Activated CD4-positive, alpha-beta memory T cell treated with anti-CD3 and anti-CD28 coated beads for 36 hours (primary cell): ENCODE results near the gene NRXN2. TPM values are rescaled to one million over a fixed set of nuclear protein-coding genes. Genes with fewer than 3 reads are reported as not detected.

Source experiments
- CTCF ChIA-PET: fragments of 350-600 bp; sonication (Branson Sonifier 250); formaldehyde crosslinking; loops from one replicate; lab custom pipeline; 2021; ENCODE audit warnings: antibody characterized with exemption, inconsistent platforms; lab: Charles Lee
- POLR2A ChIA-PET: fragments of 350-600 bp; sonication (Branson Sonifier 250); formaldehyde crosslinking; loops from one replicate; lab custom pipeline; 2021; ENCODE audit warnings: antibody characterized with exemption; lab: Charles Lee
- DNase-seq: peaks from one replicate; pipeline ENCODE4 v3.0.0-alpha.2; 2020
- H3K27ac Mint-ChIP-seq: one replicate; pipeline ENCODE4 v1.8.0; 2021; ENCODE audit warnings: mixed read lengths
- H3K27me3 Mint-ChIP-seq: one replicate; pipeline ENCODE4 v1.8.0; 2021; ENCODE audit warnings: mixed read lengths
- H3K36me3 Mint-ChIP-seq: one replicate; pipeline ENCODE4 v1.8.0; 2021; ENCODE audit warnings: mixed read lengths
- H3K4me1 Mint-ChIP-seq: one replicate; pipeline ENCODE4 v1.8.0; 2021; ENCODE audit warnings: low read depth, mixed read lengths
- H3K4me3 Mint-ChIP-seq: one replicate; pipeline ENCODE4 v1.8.0; 2021; ENCODE audit warnings: mild to moderate bottlenecking, mixed read lengths
- H3K9me3 Mint-ChIP-seq: one replicate; pipeline ENCODE4 v1.8.0; 2021; ENCODE audit warnings: mixed read lengths
- intact Hi-C: fragments of 100-400 bp; cut with micrococcal nuclease; formaldehyde crosslinking; loops from one replicate; pipeline ENCODE4 v1.15.1; 2023
- total RNA-seq, 2 experiments: library from RNA; stranded (reverse); gene quantifications; one replicate each; pipeline ENCODE4 v1.2.3, GENCODE V29; 2021

Gene NRXN2
- total RNA-seq, result under 1 TPM; 0.31 to 0.41 TPM

DNA sequence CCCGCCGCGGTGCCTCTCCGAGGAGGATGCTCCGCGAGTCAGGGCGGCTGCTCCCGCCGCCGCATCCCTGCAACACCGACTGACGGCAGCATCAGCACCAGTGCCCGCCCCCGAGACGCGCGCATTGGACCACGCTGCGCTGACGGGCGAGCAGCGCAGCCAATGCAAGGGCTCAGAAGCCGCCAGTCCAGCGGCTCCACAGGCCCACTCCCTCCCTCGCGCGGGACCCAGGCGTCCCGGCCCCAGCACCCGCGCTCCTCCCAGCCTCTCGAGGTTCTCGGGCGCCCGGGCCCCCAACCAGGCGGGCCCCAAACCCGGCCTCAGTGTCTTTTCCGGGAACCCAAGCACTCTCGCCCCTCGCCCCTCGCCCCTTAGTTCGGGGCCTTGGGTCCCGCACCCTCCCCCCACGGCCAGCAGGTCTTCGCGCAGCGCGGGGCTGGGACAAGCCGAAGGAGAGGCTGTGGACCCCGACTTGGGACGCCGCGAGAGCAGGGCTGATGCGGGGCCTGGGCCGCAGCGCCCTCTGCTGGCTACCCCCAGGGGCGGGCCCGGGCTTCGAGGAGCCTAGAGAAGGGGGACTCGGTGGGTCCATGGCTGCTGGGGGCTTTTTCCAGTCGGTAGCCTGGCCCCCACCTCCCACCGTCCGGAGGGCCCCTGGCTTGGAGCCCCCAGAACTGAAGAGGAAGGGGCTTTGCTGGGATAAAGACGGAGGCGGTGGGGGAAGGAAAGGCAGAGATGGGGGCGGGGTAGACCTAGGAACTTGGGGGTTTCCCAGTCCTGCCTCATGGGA is at the start of gene NRXN2:
Gene NRXN2, minus strand, starts transcription at position 81 of the 790 bp plus-strand sequence. CDS start 9,498 bp downstream, outside the sequence.
- H3K4me3 Mint-ChIP-seq, result peak within 1 kb of the TSS; percentile 59
- ChIA-PET CTCF (no interaction called here), POLR2A (no interaction called here)
- H3K27me3 Mint-ChIP-seq, result peaks cover 15% of the 10 kb centered on the region
- no peaks in the 10 kb centered on the region for H3K9me3 Mint-ChIP-seq
- H3K4me1 Mint-ChIP-seq, result peaks cover 6% of the 10 kb centered on the region
- H3K36me3 Mint-ChIP-seq, result no peaks in the 10 kb centered on the region
- DNase-seq, result peak; percentile 91
- peak within 1 kb of the TSS; percentile 28 for H3K27ac Mint-ChIP-seq
- intact Hi-C loops, result loop anchor here (1.0 to 2.0 kb wide), 3 partner anchors 19 to 274 kb away; no protein-coding TSS in a partner anchor

DNA sequence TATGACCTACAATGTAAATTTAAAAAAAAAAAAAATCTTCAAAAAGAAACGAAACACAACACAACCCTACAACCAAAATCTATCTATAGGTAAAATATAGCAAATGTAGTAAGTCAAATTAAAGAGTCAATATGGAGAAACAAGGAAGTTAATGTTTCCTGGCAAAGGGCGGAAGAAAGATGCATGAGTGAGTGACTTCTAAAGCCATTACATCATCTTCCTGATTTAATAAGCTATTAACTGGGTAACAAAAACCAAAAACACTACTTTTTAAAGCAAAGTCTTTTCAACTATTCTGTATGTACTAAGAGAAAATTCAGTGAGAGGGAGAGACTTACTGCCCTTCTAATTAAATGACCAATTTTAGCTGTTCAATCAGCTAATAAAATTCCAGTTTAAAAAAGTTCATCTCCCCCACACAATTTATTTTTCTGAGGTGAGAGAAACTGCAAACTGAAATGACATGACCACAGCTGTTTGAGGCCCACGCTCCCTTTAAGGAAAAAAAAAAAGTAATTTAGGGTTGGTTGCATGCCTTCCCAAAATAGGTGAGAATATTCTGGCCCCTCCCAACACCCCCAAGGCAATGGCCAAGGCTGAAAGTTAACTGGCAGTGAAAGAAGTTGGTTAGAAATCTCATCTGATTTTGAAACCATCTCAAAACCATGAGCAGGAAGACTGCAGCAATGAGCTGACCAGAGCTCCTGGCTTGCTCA is 49.5 kb upstream of the NRXN2 start:
- ChIA-PET CTCF (interaction anchor here (1.1 to 2.1 kb wide), 4 partner anchors 12 to 468 kb away, joined by 3 to 5 read pairs (median 4); partner anchors contain the start of genes ESRRA and RASGRP2), POLR2A (interaction anchor here (0.6 to 1.6 kb wide), 4 partner anchors 9 to 566 kb away, joined by 3 to 9 read pairs (median 3); partner anchors contain the start of gene PYGM)
- Mint-ChIP-seq H3K9me3 (no peaks in the 10 kb centered on the region), H3K27ac (peak overlapping the region; percentile 65), H3K36me3 (peaks cover 92% of the 10 kb centered on the region), H3K4me3 (peak overlapping the region; percentile 16), H3K4me1 (peaks cover 90% of the 10 kb centered on the region), H3K27me3 (no peaks in the 10 kb centered on the region)
- no peak for DNase-seq
- intact Hi-C loops, result loop anchor here (10.0 kb wide), 1 partner anchor 458 kb away; the partner anchor contains the start of genes PRDX5 and TRMT112

DNA sequence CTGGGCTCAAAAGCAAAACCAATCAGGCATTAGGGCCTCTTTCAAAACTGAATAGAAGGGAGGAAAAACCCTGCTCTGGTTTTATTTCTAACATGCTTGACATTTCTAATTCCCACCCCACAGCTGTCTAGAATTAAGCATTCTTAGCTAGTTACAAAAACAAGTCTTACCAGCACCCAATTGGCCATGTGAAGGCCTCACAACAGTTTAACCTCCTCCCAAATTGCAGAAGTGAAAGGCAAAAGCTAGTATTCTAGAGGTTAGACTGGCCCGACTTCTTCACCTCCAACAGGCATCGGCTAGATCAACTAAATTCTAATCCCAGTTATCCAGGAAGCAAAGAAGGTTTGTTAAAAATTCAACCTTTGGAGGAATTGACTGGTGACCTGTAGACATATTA is 48.9 kb upstream of the NRXN2 start:
- Mint-ChIP-seq H3K36me3 (peaks cover 91% of the 10 kb centered on the region), H3K4me3 (no peak overlapping the region), H3K27ac (peak overlapping the region; percentile 65), H3K27me3 (no peaks in the 10 kb centered on the region), H3K9me3 (no peaks in the 10 kb centered on the region), H3K4me1 (peaks cover 90% of the 10 kb centered on the region)
- ChIA-PET POLR2A (interaction anchor here (1.5 to 1.6 kb wide), 2 partner anchors 8 to 12 kb away, joined by 3 to 9 read pairs; partner anchors contain the start of gene PYGM), CTCF (interaction anchor here (1.1 to 2.1 kb wide), 3 partner anchors 28 to 467 kb away, joined by 3 to 5 read pairs (median 5); partner anchors contain the start of genes ESRRA and RASGRP2)
- DNase-seq, result no peak
- intact Hi-C loops, result loop anchor here (10.0 kb wide), 1 partner anchor 457 kb away; the partner anchor contains the start of genes PRDX5 and TRMT112

DNA sequence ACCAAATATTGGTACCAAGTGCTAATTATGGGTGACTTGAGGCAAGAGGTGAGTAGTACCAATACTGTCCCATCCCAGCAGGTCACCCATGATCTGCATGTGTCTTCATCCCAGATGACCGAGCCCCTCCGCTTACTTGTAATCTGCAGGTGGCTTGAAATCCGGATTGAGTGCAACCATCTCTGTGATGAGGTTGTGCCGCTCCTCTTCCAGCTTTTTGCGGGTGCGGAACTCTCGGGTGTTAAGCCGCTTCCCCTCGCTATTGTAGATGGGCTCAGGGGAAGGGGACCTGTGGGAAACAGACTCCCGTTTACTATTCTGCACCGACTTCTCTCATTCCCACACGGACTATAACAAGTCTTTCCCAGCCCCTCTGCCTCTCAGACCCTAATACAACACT is 47.1 kb upstream of the NRXN2 start:
- no peak for DNase-seq
- Mint-ChIP-seq H3K9me3 (no peaks in the 10 kb centered on the region), H3K4me3 (no peak overlapping the region), H3K36me3 (peaks cover 85% of the 10 kb centered on the region), H3K4me1 (peaks cover 86% of the 10 kb centered on the region), H3K27me3 (no peaks in the 10 kb centered on the region), H3K27ac (no peak overlapping the region)
- ChIA-PET POLR2A (no interaction called here), CTCF (interaction anchor here (1.4 kb wide), 1 partner anchor 26 kb away, joined by 4 read pairs; the partner anchor contains the start of gene RASGRP2)
- intact Hi-C loops, result loop anchor here (10.0 kb wide), 1 partner anchor 455 kb away; the partner anchor contains the start of genes PRDX5 and TRMT112

DNA sequence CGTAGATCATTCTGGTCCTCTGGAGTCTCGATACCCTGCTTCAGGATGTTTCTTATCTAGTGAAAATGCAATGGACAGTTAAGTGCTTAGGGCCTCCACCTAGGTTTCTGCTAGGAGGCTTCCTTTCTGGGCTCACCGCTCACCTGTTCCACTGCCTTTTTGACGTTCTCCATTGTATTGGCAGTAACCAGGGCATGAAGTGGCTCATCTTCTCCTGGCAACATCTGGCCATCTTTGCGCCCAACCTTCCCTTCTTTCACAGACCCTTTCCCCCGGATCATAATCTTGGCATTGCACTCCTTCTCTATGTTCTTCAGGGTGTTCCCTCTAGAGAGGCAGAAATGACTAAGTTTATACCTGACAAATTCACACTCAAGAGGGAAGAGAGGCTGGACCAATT is 46.3 kb upstream of the NRXN2 start:
- Mint-ChIP-seq H3K27me3 (no peaks in the 10 kb centered on the region), H3K9me3 (no peaks in the 10 kb centered on the region), H3K4me1 (peaks cover 86% of the 10 kb centered on the region), H3K4me3 (no peak overlapping the region), H3K36me3 (peaks cover 88% of the 10 kb centered on the region), H3K27ac (peak overlapping the region; percentile 5)
- intact Hi-C loops, result no loop called here
- DNase-seq, result no peak
- ChIA-PET CTCF (interaction anchor here (2.4 kb wide), 1 partner anchor 80 kb away, joined by 8 read pairs; no protein-coding TSS in a partner anchor), POLR2A (interaction anchor here (2.1 kb wide), 1 partner anchor 10 kb away, joined by 8 read pairs; the partner anchor contains the start of gene SF1)

DNA sequence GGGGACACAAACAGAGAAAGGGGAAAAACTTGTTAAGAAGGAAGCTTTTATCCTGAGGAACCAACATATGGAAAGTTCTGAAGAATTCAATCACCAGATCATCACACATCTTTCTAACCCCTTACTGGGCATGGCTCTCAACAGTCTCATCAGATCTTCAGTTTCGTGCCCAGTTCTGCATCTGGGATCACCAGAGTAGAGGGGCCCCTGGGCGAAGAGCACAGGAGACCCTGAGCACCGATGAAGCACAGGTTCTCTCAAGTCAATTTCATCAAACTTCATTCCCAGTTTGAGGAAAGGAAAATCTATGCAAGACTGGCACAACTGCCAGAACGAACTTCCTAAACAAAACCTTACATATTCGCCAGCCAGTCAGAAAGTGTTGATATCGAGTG is 45.3 kb upstream of the NRXN2 start:
- Mint-ChIP-seq H3K27ac (peak overlapping the region; percentile 85), H3K4me3 (no peak overlapping the region), H3K36me3 (peaks cover 86% of the 10 kb centered on the region), H3K4me1 (peaks cover 87% of the 10 kb centered on the region), H3K9me3 (no peaks in the 10 kb centered on the region), H3K27me3 (no peaks in the 10 kb centered on the region)
- intact Hi-C loops, result no loop called here
- ChIA-PET CTCF (interaction anchor here (0.6 to 2.4 kb wide), 13 partner anchors 8 to 458 kb away, joined by 3 to 13 read pairs (median 5); partner anchors contain the start of genes ARL2 and RASGRP2), POLR2A (interaction anchor here (2.1 kb wide), 1 partner anchor 11 kb away, joined by 8 read pairs; the partner anchor contains the start of gene SF1)
- DNase-seq, result no peak

DNA sequence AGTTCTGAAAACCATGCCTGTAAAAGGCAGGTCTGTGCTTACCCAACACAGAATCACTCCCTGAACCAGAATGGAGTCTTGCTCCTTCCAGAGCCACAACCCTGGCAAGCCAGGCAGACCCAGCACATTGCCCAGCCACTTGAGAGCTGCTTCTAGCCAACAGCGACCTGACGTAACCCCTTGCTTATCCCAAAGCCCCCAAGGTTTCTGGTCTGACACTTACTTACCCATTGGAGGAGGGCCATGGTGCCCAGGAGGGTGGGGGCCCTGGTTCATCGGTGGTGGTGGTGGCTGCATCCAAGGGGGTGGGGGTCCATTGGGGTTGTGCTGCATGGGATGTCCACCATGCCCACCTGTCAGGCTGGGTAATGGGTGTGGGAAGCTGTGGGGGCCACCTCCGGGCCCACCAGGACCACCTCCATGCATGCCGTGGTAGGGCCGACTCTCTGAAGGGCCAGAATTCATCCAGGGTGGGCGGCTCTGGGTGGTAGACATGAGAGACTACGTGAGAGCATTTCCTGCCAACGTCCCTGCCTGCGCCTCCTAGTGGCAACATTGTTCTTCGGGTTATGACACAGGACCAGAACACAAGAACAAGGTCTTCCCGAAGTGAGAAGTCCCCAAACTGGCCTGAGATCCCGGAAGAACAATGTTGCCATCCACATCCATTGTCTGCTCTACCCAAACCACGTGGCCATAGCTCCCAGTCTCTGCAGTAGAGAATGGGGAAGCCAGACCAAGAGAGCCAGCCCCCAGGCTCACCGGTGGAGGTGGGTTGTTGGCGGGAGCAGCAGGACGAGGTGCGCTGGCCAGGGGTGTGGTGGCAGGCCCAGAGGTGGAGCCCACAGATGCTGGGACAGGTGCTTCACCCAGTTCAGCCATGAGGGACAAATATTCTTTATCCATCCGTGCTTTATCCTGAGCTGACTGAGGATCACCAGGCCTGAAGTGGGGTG is 44.6 kb upstream of the NRXN2 start:
- Mint-ChIP-seq H3K36me3 (peaks cover 86% of the 10 kb centered on the region), H3K4me3 (no peak overlapping the region), H3K27me3 (no peaks in the 10 kb centered on the region), H3K27ac (peak overlapping the region; percentile 85), H3K4me1 (peaks cover 87% of the 10 kb centered on the region), H3K9me3 (no peaks in the 10 kb centered on the region)
- intact Hi-C loops, result no loop called here
- ChIA-PET CTCF (interaction anchor here (0.6 to 2.4 kb wide), 13 partner anchors 9 to 458 kb away, joined by 3 to 13 read pairs (median 5); partner anchors contain the start of genes ARL2 and RASGRP2), POLR2A (interaction anchor here (2.1 kb wide), 1 partner anchor 11 kb away, joined by 8 read pairs; the partner anchor contains the start of gene SF1)
- DNase-seq, result peak; percentile 83

DNA sequence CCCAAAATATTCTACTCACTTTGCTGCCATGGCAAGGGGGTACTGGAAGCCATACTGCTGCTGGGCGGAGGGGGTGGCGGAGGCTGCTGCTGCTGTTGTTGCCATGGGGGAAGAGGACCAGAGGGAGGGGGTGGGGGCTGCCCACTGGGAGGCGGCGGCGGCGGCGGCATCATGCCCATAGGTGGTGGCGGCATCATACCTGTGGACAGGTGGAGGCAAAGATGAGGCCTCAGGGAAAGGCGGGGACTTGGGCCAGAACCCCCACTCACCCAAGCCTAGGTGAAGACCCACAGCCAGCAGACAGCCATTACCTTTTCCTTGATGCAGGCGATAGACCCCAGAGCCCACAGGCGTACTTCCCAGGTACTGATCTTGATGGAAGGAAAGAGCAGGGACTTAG is 43.9 kb upstream of the NRXN2 start:
- H3K4me3 Mint-ChIP-seq, result no peak overlapping the region
- ChIA-PET CTCF (interaction anchor here (1.6 to 2.4 kb wide), 4 partner anchors 10 to 78 kb away, joined by 4 to 13 read pairs (median 8); no protein-coding TSS in a partner anchor), POLR2A (interaction anchor here (0.9 kb wide), 1 partner anchor 8 kb away, joined by 5 read pairs; no protein-coding TSS in a partner anchor)
- H3K27ac Mint-ChIP-seq, result peak overlapping the region; percentile 54
- no peaks in the 10 kb centered on the region for H3K9me3 Mint-ChIP-seq
- H3K36me3 Mint-ChIP-seq, result peaks cover 84% of the 10 kb centered on the region
- DNase-seq, result no peak
- intact Hi-C loops, result no loop called here
- no peaks in the 10 kb centered on the region for H3K27me3 Mint-ChIP-seq
- H3K4me1 Mint-ChIP-seq, result peaks cover 86% of the 10 kb centered on the region

DNA sequence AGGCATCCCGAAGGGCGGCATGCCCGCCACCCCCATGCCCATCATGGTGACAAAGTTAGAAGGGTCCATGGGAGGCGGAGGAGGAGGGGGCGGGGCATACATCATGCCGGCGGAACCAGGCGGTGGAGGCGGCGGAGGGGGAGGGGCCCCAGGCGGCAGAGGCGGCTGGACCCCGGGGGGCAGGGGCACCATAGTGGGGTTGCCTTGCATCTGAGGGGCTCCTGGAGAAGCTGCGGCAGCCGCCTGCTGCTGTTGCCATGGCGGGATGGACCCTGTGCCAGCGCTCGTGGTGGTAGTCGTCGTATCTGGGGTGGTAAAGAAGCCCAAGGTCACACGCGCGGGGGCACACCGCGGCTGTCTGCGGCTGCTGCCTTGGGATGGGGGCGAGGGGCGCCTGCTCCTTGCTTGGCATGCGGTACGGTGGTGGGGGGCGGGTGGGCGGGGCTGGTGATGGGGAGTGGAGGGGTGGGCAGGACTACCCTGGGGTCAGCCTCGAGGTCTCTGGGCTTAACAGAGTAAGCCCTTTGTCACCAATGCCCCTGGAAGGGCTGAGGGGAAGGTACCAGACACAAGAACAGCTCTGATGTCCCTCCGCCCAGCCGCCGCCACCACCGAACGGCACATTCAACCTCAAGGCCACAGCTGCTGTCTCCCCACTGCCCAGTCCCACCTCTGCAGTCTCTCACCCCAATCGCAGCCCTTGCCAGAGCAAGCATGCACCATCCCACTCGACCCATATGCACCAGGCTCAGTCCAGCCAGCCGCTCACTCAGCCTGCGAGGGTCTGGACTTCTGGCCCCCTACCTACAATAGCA is 43.1 kb upstream of the NRXN2 start:
- CTCF ChIA-PET, result interaction anchor here (1.0 kb wide), 2 partner anchors 10 to 23 kb away, joined by 3 to 5 read pairs; no protein-coding TSS in a partner anchor
- intact Hi-C loops, result no loop called here

More for the DNA sequence above, 43.1 kb upstream of the NRXN2 start:
- Mint-ChIP-seq H3K9me3 (no peaks in the 10 kb centered on the region), H3K27me3 (no peaks in the 10 kb centered on the region), H3K36me3 (peaks cover 77% of the 10 kb centered on the region), H3K27ac (peak overlapping the region; percentile 51), H3K4me1 (peaks cover 82% of the 10 kb centered on the region), H3K4me3 (no peak overlapping the region)
- POLR2A ChIA-PET, result interaction anchor here (0.9 kb wide), 1 partner anchor 9 kb away, joined by 5 read pairs; no protein-coding TSS in a partner anchor
- DNase-seq, result no peak
